ENCODE measurements around the gene KRT40.

- TF ChIP-seq CTCF (IDR thresholded peaks at IDR 0.05 in 4 of 5, conservative IDR thresholded peaks at IDR 0.05 in 1 of 5), result no peak
- TF ChIP-seq POLR2A (IDR thresholded peaks at IDR 0.05), result no peak
These were observed 51.5 kb downstream of the KRT40 start for GRCh38 chr17:40932608-40933007.

Data from gastrocnemius medialis (tissue), 4 donors.